Lower lobe of right lung (tissue), 2 donors: ENCODE results near the gene UGT3A1. TPM values are rescaled to one million over a fixed set of nuclear protein-coding genes. Genes with fewer than 3 reads are reported as not detected.

ENCODE experiments used
- ATAC-seq, 2 donors: fragments of 200-7000 bp; cut with Tn5 transposase; one replicate each; pipeline ENCODE4 v1.9.1; 2020 to 2022; ENCODE audit warnings: mild to moderate bottlenecking in 2 of 2, moderate library complexity in 2 of 2
- DNase-seq: peaks from one replicate; pipeline ENCODE4 v3.0.0-alpha.2; 2020
- H3K27ac ChIP-seq: fragments of 200-600 bp; one replicate; pipeline ENCODE4 v1.8.0; 2022
- H3K27me3 ChIP-seq: fragments of 200-600 bp; one replicate; pipeline ENCODE4 v1.8.0; 2022; ENCODE audit warnings: low read depth
- H3K36me3 ChIP-seq: fragments of 200-600 bp; one replicate; pipeline ENCODE4 v1.8.0; 2022; ENCODE audit warnings: mild to moderate bottlenecking
- H3K4me1 ChIP-seq: fragments of 200-600 bp; one replicate; pipeline ENCODE4 v1.8.0; 2022
- H3K4me3 ChIP-seq: fragments of 200-600 bp; one replicate; pipeline ENCODE4 v1.8.0; 2022; ENCODE audit warnings: mild to moderate bottlenecking
- H3K9me3 ChIP-seq: fragments of 200-600 bp; one replicate; pipeline ENCODE4 v1.8.0; 2022
- CTCF ChIP-seq: fragments of 200-600 bp; IDR thresholded peaks from one replicate; pipeline ENCODE4 v1.8.0; 2022; ENCODE audit warnings: antibody characterized with exemption, mild to moderate bottlenecking
- intact Hi-C: fragments of 100-400 bp; cut with DNase I; formaldehyde crosslinking; loops from one replicate; pipeline ENCODE4 v1.11.0; 2022
- total RNA-seq: library from RNA; stranded (reverse); fragmentation: NEBNext Ultra II Directional; extraction: Animal tissue kit (Norgen Biotek cat#: 25700); gene quantifications from one replicate; pipeline ENCODE4 v1.2.1, GENCODE V29; 2021
- donor health status: DM: no; HTN: yes; CAD: no; lungs with severe emphysema.

The UGT3A1 gene
- total RNA-seq, 1 donor from 2014 or later, result not detected

GRCh38 chr5:36001032-36001431 lies 9.8 kb upstream of the UGT3A1 start:
- no peak for TF ChIP-seq CTCF
- intact Hi-C loops, result no loop called here

GRCh38 chr5:35999547-35999946 lies 8.4 kb upstream of the UGT3A1 start:
- DNase-seq, result no peak
- Histone ChIP-seq H3K36me3 (no peaks in the 10 kb centered on the region), H3K27ac (no peak overlapping the region), H3K4me1 (no peaks in the 10 kb centered on the region), H3K9me3 (no peaks in the 10 kb centered on the region), H3K4me3 (no peak overlapping the region), H3K27me3 (no peaks in the 10 kb centered on the region)
- intact Hi-C loops, result no loop called here
- no peak for TF ChIP-seq CTCF
- no peak for ATAC-seq

More at GRCh38 chr5:36001032-36001431, 9.8 kb upstream of the UGT3A1 start:
- Histone ChIP-seq H3K4me1 (no peaks in the 10 kb centered on the region), H3K27ac (no peak overlapping the region), H3K4me3 (no peak overlapping the region), H3K9me3 (no peaks in the 10 kb centered on the region), H3K27me3 (no peaks in the 10 kb centered on the region), H3K36me3 (no peaks in the 10 kb centered on the region)
- no peak for ATAC-seq
- DNase-seq, result no peak

- intact Hi-C loops, result no loop called here
- TF ChIP-seq CTCF, result no peak
- ATAC-seq (no peak), DNase-seq (no peak)
- no peak overlapping the region for H3K4me3 ChIP-seq
- no peaks in the 10 kb centered on the region for H3K4me1 ChIP-seq
- peaks cover 2% of the 10 kb centered on the region for H3K27me3 ChIP-seq
- no peak overlapping the region for H3K27ac ChIP-seq
- H3K9me3 ChIP-seq, result no peaks in the 10 kb centered on the region
- H3K36me3 ChIP-seq, result no peaks in the 10 kb centered on the region
Observed at GRCh38 chr5:35996076-35996475, 4.9 kb upstream of the UGT3A1 start.

- no peak for TF ChIP-seq CTCF
- no peak overlapping the region for H3K27ac ChIP-seq
- ATAC-seq (no peak), DNase-seq (no peak)
- no peaks in the 10 kb centered on the region for H3K36me3 ChIP-seq
- H3K4me1 ChIP-seq, result no peaks in the 10 kb centered on the region
- H3K9me3 ChIP-seq, result no peaks in the 10 kb centered on the region
- no peak overlapping the region for H3K4me3 ChIP-seq
- H3K27me3 ChIP-seq, result peaks cover 9% of the 10 kb centered on the region
- intact Hi-C loops, result no loop called here
Observed at GRCh38 chr5:35990520-35990919, 670 bp downstream of the UGT3A1 start.

GRCh38 chr5:35988529-35988928 lies 2.7 kb downstream of the UGT3A1 start:
- Histone ChIP-seq H3K9me3 (no peaks in the 10 kb centered on the region), H3K27ac (no peak overlapping the region), H3K36me3 (no peaks in the 10 kb centered on the region), H3K4me3 (no peak overlapping the region), H3K4me1 (no peaks in the 10 kb centered on the region), H3K27me3 (peaks cover 9% of the 10 kb centered on the region)
- TF ChIP-seq CTCF, result no peak
- intact Hi-C loops, result no loop called here
- ATAC-seq (no peak), DNase-seq (no peak)

GRCh38 chr5:35987776-35988175 lies 3.4 kb downstream of the UGT3A1 start:
- no peak for ATAC-seq
- H3K9me3 ChIP-seq, result no peaks in the 10 kb centered on the region
- no peak overlapping the region for H3K4me3 ChIP-seq
- no peak overlapping the region for H3K27ac ChIP-seq
- no peaks in the 10 kb centered on the region for H3K4me1 ChIP-seq
- intact Hi-C loops, result no loop called here
- peaks cover 9% of the 10 kb centered on the region for H3K27me3 ChIP-seq
- H3K36me3 ChIP-seq, result no peaks in the 10 kb centered on the region
- TF ChIP-seq CTCF, result no peak
- DNase-seq, result no peak
